HepG2 (cell line): ENCODE measurements around the gene ARMH4. TPM values are rescaled to one million over a fixed set of nuclear protein-coding genes. Genes with fewer than 3 reads are reported as not detected.

ENCODE experiments used
- ATAC-seq: fragments of 200-7000 bp; cut with Tn5 transposase; 3 replicates; pipeline ENCODE4 v1.9.1; 2020; ENCODE audit warnings: mild to moderate bottlenecking, moderate library complexity
- BruUV-seq: library from RNA; stranded (reverse); fragments of 400-500 nt; replicated peaks from 2 replicates; lab custom pipeline; 2021; lab: Mats Ljungman, UMichigan
- CTCF ChIA-PET: fragments of 300-600 bp; formaldehyde crosslinking; extraction: SDS; loops from one replicate; lab custom pipeline; 2021; ENCODE audit warnings: low total read pairs, inconsistent platforms, low intra/inter-chr PET ratio; lab: Yijun Ruan, JAX
- POLR2A ChIA-PET: fragments of 350-600 bp; sonication (Branson Sonifier 250); formaldehyde crosslinking; loops from one replicate; lab custom pipeline; 2020; ENCODE audit warnings: antibody characterized with exemption, inconsistent platforms; lab: Yijun Ruan, JAX
- DNase-seq: peaks from one replicate; pipeline ENCODE4 v3.0.0-alpha.2; 2015; ENCODE audit warnings: low spot score
- FAIRE-seq: peaks from 3 replicates; lab custom pipeline; 2011; peaks lifted over from hg19 to GRCh38; lab: Jason Lieb, UNC
- H2AFZ ChIP-seq: one replicate; pipeline ENCODE4 v1.6.1; 2011; ENCODE audit warnings: low read length, inconsistent platforms
- H3K27ac ChIP-seq: fragments of 300-600 bp; 3 replicates; pipeline ENCODE4 v1.8.0; 2011; ENCODE audit warnings: mixed run types, mild to moderate bottlenecking, mixed read lengths, low read length, inconsistent platforms; ENCODE audit not compliant: insufficient read depth; ENCODE audit errors: extremely low read length
- H3K27me3 ChIP-seq, 2 experiments: fragments of 200-600 bp in 1 of 2; 2 replicates in 1 of 2; 3 replicates in 1 of 2; pipeline versions ENCODE4 v1.6.0 to v1.8.0; 2011; ENCODE audit warnings: low read length in 2 of 2, mild to moderate bottlenecking in 2 of 2, moderate library complexity in 2 of 2, inconsistent platforms in 1 of 2; ENCODE audit not compliant: insufficient read depth in 2 of 2, control insufficient read depth in 1 of 2
- H3K36me3 ChIP-seq, 2 experiments: fragments of 200-600 bp in 1 of 2; replicated peaks in 1 of 2; 2 replicates in 1 of 2; 3 replicates in 1 of 2; pipeline versions ENCODE4 v1.5.1 to v1.8.0; 2011; ENCODE audit warnings: low read length in 2 of 2, inconsistent platforms in 1 of 2; ENCODE audit not compliant: insufficient read depth in 2 of 2, control insufficient read depth in 1 of 2
- H3K4me1 ChIP-seq: 2 replicates; pipeline ENCODE4 v1.5.1; 2012; ENCODE audit warnings: low read length, inconsistent platforms; ENCODE audit not compliant: insufficient read depth
- H3K4me2 ChIP-seq: 2 replicates; pipeline ENCODE4 v1.6.0; 2011; ENCODE audit warnings: low read depth, low read length, inconsistent platforms
- H3K4me3 ChIP-seq, 3 experiments: fragments of 200-600 bp in 1 of 3; sonication (generic), shearing (Covaris generic) in 1 of 3; replicated peaks in 1 of 3; 2 replicates each; pipeline ENCODE4 v1.5.1; 2011 to 2016; ENCODE audit warnings: low read length in 3 of 3, inconsistent platforms in 2 of 3, low read depth in 2 of 3, mild to moderate bottlenecking in 2 of 3, control low read depth in 1 of 3, mixed read lengths in 1 of 3; ENCODE audit not compliant: insufficient read depth in 1 of 3
- H3K79me2 ChIP-seq: one replicate; pipeline ENCODE4 v1.6.1; 2011; ENCODE audit warnings: low read length, inconsistent platforms; ENCODE audit not compliant: insufficient read depth
- H3K9ac ChIP-seq: 2 replicates; pipeline ENCODE4 v1.6.0; 2011; ENCODE audit warnings: mild to moderate bottlenecking, low read depth, low read length, inconsistent platforms; ENCODE audit not compliant: insufficient read depth
- H3K9me3 ChIP-seq: 2 replicates; pipeline ENCODE4 v1.5.1; 2012; ENCODE audit warnings: mild to moderate bottlenecking, low read length
- H4K20me1 ChIP-seq: 2 replicates; pipeline ENCODE4 v1.6.0; 2011; ENCODE audit warnings: inconsistent platforms, mild to moderate bottlenecking, low read length, moderate library complexity; ENCODE audit not compliant: insufficient read depth
- ATF7-NPFF ChIP-seq: sonication (generic); formaldehyde crosslinking; IDR thresholded peaks from 2 replicates; pipeline ENCODE4 v1.8.1; 2023; ENCODE audit warnings: mild to moderate bottlenecking, low read depth, missing genetic modification reagents, moderate library complexity
- FOXK1 ChIP-seq: sonication (generic); formaldehyde crosslinking; IDR thresholded peaks from 2 replicates; pipeline ENCODE4 v1.4.0; 2020; ENCODE audit warnings: low read depth, missing genetic modification reagents, borderline replicate concordance
- GMEB2 ChIP-seq: IDR thresholded peaks from 2 replicates; pipeline ENCODE4 v1.6.1; 2016; ENCODE audit warnings: missing biosample characterization, missing genetic modification reagents, low read depth
- HMG20A ChIP-seq: IDR thresholded peaks from 2 replicates; pipeline ENCODE4 v1.6.1; 2016; ENCODE audit warnings: borderline replicate concordance
- MAFK ChIP-seq, 2 experiments: IDR thresholded peaks in 1 of 2; conservative IDR thresholded peaks in 1 of 2; 2 replicates each; pipeline ENCODE4 v1.6.1; 2011; ENCODE audit warnings: improper control_type of control experiment in 2 of 2, low read length in 2 of 2
- NCOA1 ChIP-seq: sonication (generic); formaldehyde crosslinking; IDR thresholded peaks from 2 replicates; pipeline ENCODE4 v1.9.0; 2021; ENCODE audit warnings: missing genetic modification reagents
- RBM39 ChIP-seq: fragments of 200-400 bp; formaldehyde crosslinking; IDR thresholded peaks from one replicate; pipeline ENCODE4 v1.6.1; 2018; ENCODE audit warnings: antibody characterized with exemption, mild to moderate bottlenecking, low read depth, low read length; ENCODE audit not compliant: poor library complexity, severe bottlenecking
- TCF7L2 ChIP-seq: IDR thresholded peaks from 2 replicates; pipeline ENCODE4 v1.6.1; 2011; ENCODE audit warnings: mild to moderate bottlenecking, low read depth, low read length, moderate library complexity
- ZNF333 ChIP-seq: sonication (generic); formaldehyde crosslinking; IDR thresholded peaks from 2 replicates; pipeline ENCODE4 v1.4.0; 2020; ENCODE audit warnings: mild to moderate bottlenecking, missing genetic modification reagents, borderline replicate concordance
- ZNF704 ChIP-seq: sonication (generic); formaldehyde crosslinking; IDR thresholded peaks from 2 replicates; pipeline ENCODE4 v1.8.1; 2023; ENCODE audit warnings: mild to moderate bottlenecking, inconsistent platforms, moderate library complexity, missing genetic modification reagents, borderline replicate concordance
- WGBS: methylation state at CpG from one replicate; pipeline ENCODE4 v1.1.6; 2017; ENCODE audit warnings: low lambda C conversion rate; 5-methylcytosine and 5-hydroxymethylcytosine counted together
- in situ Hi-C: cut with HindIII; loops from 2 replicates; pipeline ENCODE4 v1.10.0; 2017; ENCODE audit warnings: low pct_unique_long_range_greater_than_20kb; ENCODE audit not compliant: extremely low pct_ligation_motif_present
- intact Hi-C: fragments of 100-400 bp; cut with micrococcal nuclease; formaldehyde crosslinking; loops from one replicate; pipeline ENCODE4 v1.10.0; 2022; ENCODE audit not compliant: unreplicated experiment
- polyA plus RNA-seq, 8 experiments: library from polyadenylated mRNA; depleted of rRNA in 3 of 8; stranded (reverse) in 7 of 8; unstranded in 1 of 8; fragments of >200 nt; fragmentation: Illumina TruSeq in 4 of 8; extraction: Trizol in 4 of 8; gene quantifications; 2 replicates each; pipeline versions ENCODE4 v1.2.1 to v1.2.3, GENCODE V29; 2011 to 2016; ENCODE audit warnings: low read depth in 4 of 8, missing spikeins in 1 of 8, mixed read lengths in 1 of 8; ENCODE audit not compliant: insufficient read depth in 1 of 8
- total RNA-seq, 5 experiments: library from RNA; depleted of rRNA; stranded (reverse); fragments of >200 nt; fragmentation: Illumina TruSeq; extraction: Trizol; gene quantifications; 2 replicates each; pipeline ENCODE4 v1.2.3, GENCODE V29; 2016; ENCODE audit warnings: low read depth in 1 of 5

Gene ARMH4
- total and polyA plus RNA-seq, 2 of the 13 experiments (the other 11 are each of a cell fraction or from before 2014, with no cell fraction given): 0.02 to 0.18 TPM

- Histone ChIP-seq H3K9me3 (no peaks in the 10 kb centered on the region), H3K4me2 (no peak overlapping the region), H4K20me1 (no peaks in the 10 kb centered on the region), H3K4me3 (no peak overlapping the region), H3K27ac (no peak overlapping the region), H2AFZ (no peak overlapping the region), H3K36me3 (no peaks in the 10 kb centered on the region), H3K27me3 (no peaks in the 10 kb centered on the region), H3K9ac (no peak overlapping the region), H3K79me2 (no peaks in the 10 kb centered on the region), H3K4me1 (peaks cover 12% of the 10 kb centered on the region)
- intact Hi-C loops: no loop called here
- ATAC-seq: no peak
- CTCF ChIA-PET: interaction anchor here (1.5 kb wide), 1 partner anchor 59 kb away, joined by 16 read pairs; no protein-coding TSS in a partner anchor
- FAIRE-seq: no peak
- POLR2A ChIA-PET: no interaction called here
- BruUV-seq: no TSS peak
- in situ Hi-C loops: loop anchor here (5.0 kb wide), 1 partner anchor 60 kb away; no protein-coding TSS in a partner anchor
- DNase-seq: no peak
- TF ChIP-seq HMG20A (CRISPR knock-in tag) (no peak), FOXK1 (CRISPR knock-in tag) (no peak), MAFK (conservative IDR thresholded peaks at IDR 0.05 in 1 of 2, IDR thresholded peaks at IDR 0.05 in 1 of 2; ENCODE audit: low read length in 2 of 2) (no peak), TCF7L2 (no peak), ATF7-NPFF (no peak), GMEB2 (CRISPR knock-in tag) (no peak), ZNF704 (CRISPR knock-in tag) (no peak), RBM39 (no peak), ZNF333 (CRISPR knock-in tag) (no peak), NCOA1 (CRISPR knock-in tag) (no peak)
- 0% methylated on average over 1 of the region's 1 CpG for WGBS
These were observed 15.0 kb upstream of the ARMH4 start for GRCh38 chr14:58167057-58167456.
